ENCODE measurements around the gene SERPINB6. TPM values are rescaled to one million over a fixed set of nuclear protein-coding genes. Genes with fewer than 3 reads are reported as not detected.
"Not testable (repeated sequence)": the region's sequence is repeated elsewhere in the genome, so short reads cannot be mapped to it uniquely, and the experiment has no call there.

Gene SERPINB6
- total RNA-seq, 2 donors from 2014 or later, result 11.1 to 78.4 TPM

DNA sequence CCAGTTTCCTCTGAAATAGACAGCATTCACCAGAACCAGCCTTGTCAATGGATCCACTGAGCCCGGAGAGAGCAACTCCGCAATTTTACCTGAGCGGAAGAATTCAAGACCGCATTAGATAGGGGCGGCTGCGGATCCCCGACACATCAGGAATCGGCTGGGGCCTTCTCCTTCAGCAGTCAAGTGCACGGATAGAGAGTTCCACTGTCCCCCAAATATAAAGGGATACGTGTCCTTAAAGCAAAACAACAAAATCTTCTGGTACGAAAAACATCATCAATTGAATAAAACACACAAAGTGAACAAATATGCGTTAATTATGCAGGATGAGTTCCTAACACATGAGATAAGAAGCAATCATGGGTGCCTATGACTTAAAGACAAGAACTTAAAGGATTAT lies 18.3 kb downstream of the SERPINB6 start:
- Mint-ChIP-seq H3K36me3 (peaks cover 0 to 25% of the 10 kb centered on the region in 2 donors), H3K27ac (peak overlapping the region; percentile 36 to 45), H3K9me3 (no peaks in the 10 kb centered on the region)
- no peak for DNase-seq (ENCODE audit: low spot score in 2 of 2)
- no peak for ATAC-seq

- H3K27ac Mint-ChIP-seq, result peak overlapping the region; percentile 36 to 45
- ATAC-seq, result peak; percentile 90 to 96
- no peaks in the 10 kb centered on the region for H3K9me3 Mint-ChIP-seq
- peaks cover 0 to 29% of the 10 kb centered on the region in 2 donors for H3K36me3 Mint-ChIP-seq
- DNase-seq (ENCODE audit: low spot score in 2 of 2), result peak; percentile 58 to 83
These were observed 18.7 kb downstream of the SERPINB6 start for GRCh38 chr6:2952557-2953095.

GRCh38 chr6:2951728-2952127 lies 19.6 kb downstream of the SERPINB6 start:
- peaks cover 0 to 34% of the 10 kb centered on the region in 2 donors for H3K36me3 Mint-ChIP-seq
- H3K27ac Mint-ChIP-seq, result peak overlapping the region in 1 of 2 donors; percentile 45
- H3K9me3 Mint-ChIP-seq, result no peaks in the 10 kb centered on the region
- DNase-seq (ENCODE audit: low spot score in 2 of 2) (no peak), ATAC-seq (no peak)

DNA sequence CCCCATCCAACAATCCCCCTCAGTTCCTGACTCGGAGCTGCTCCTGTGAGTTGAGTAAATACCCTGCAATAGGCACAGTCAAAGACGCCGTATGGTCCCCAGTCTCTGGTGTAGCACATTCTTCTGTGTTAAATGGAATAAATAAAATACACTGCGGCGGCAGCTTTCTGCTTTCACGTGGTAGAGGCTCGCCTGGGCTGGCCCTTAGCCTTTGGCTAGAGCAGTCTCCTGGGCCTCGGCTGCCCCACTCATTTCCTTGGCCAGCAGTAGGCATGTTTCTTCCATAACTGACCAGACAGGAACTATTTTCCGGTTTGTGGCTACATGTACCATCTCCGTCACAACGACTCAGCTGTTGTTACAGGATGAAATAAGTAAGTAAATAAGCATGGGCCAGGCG lies 20.7 kb downstream of the SERPINB6 start:
- no peaks in the 10 kb centered on the region for H3K9me3 Mint-ChIP-seq

GRCh38 chr6:2949536-2950083 lies 21.8 kb downstream of the SERPINB6 start:
- Mint-ChIP-seq H3K9me3 (no peaks in the 10 kb centered on the region), H3K36me3 (peaks cover 0 to 32% of the 10 kb centered on the region in 2 donors), H3K27ac (no peak overlapping the region)
- no peak for ATAC-seq
- no peak for DNase-seq (ENCODE audit: low spot score in 2 of 2)

More for the DNA sequence above, 20.7 kb downstream of the SERPINB6 start:
- peaks cover 0 to 34% of the 10 kb centered on the region in 2 donors for H3K36me3 Mint-ChIP-seq
- no peak overlapping the region for H3K27ac Mint-ChIP-seq
- ATAC-seq (no peak), DNase-seq (ENCODE audit: low spot score in 2 of 2) (no peak)

DNA sequence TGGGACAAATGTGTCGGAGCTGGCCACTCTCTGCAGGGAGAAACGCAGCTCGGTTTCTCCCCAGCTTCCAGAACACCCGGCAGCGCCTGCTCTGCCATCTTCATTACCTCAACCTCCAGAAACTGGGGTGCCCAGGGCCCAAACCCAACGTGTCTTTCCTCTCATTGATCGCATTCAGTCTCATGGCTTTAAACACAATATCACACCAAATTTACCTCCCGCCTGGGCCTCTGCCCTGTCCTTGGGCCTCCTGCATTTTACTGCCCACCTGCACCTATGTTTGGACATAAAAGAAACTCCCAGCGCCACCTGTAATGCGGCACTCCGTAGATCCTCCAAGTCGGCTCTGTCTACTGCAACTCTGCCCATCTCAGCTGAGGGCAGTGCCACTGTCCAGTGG lies 22.2 kb downstream of the SERPINB6 start:
- H3K27ac Mint-ChIP-seq, result no peak overlapping the region
- DNase-seq (ENCODE audit: low spot score in 2 of 2) (no peak), ATAC-seq (no peak)
- H3K36me3 Mint-ChIP-seq, result peaks cover 0 to 28% of the 10 kb centered on the region in 2 donors
- H3K9me3 Mint-ChIP-seq, result no peaks in the 10 kb centered on the region

DNA sequence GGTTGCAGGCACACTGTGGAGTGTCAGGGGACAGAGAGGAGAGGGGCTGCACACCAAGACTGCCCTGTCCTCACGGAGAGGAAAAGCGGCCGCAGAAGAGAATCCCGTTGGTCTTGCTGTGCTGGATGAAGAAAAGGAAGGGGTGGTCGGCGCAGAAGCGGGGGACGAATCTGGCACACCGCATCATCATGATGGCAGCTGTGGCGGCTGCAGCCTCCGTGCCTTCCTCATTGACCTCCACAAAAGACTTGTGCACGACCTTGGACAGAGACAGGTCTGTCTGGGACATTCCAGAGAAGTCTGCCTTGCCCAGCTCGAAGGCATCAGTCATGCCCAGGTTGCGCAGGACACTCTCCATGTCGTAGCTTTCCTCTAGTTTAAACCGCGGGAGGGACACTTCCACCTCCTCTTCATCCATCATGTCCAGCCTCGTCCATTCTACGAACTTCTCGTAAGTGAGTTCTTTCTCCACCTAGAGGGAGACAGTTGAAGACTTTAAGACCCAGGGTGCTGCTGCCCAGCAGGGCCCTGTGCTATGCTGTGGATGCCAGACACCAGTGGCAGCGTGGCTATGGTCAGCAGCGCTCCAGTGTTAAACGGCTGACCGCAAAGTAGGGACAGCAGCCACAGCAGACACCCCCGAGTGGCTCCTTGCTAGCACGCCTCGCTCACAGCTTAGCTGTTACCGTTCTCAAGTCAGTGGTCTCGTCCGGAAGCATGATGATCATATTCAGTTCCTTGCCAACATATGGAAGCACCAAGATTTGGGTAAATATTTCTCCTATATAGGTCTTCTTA lies 22.9 kb downstream of the SERPINB6 start:
- DNase-seq (ENCODE audit: low spot score in 2 of 2) (no peak), ATAC-seq (no peak)
- no peaks in the 10 kb centered on the region for H3K9me3 Mint-ChIP-seq
- H3K36me3 Mint-ChIP-seq, result peaks cover 0 to 26% of the 10 kb centered on the region in 2 donors
- H3K27ac Mint-ChIP-seq, result no peak overlapping the region

GRCh38 chr6:2947445-2947844 lies 23.9 kb downstream of the SERPINB6 start:
- Mint-ChIP-seq H3K9me3 (no peaks in the 10 kb centered on the region), H3K27ac (no peak overlapping the region), H3K36me3 (peaks cover 0 to 24% of the 10 kb centered on the region in 2 donors)
- DNase-seq (ENCODE audit: low spot score in 2 of 2), result no peak
- no peak for ATAC-seq

- DNase-seq (ENCODE audit: low spot score in 2 of 2), result no peak
- ATAC-seq, result no peak
- Mint-ChIP-seq H3K36me3 (peaks cover 3 to 32% of the 10 kb centered on the region in 2 donors), H3K9me3 (peaks cover 0 to 7% of the 10 kb centered on the region in 2 donors), H3K27ac (no peak overlapping the region)
These were observed 26.3 kb downstream of the SERPINB6 start for GRCh38 chr6:2945153-2945452.

DNA sequence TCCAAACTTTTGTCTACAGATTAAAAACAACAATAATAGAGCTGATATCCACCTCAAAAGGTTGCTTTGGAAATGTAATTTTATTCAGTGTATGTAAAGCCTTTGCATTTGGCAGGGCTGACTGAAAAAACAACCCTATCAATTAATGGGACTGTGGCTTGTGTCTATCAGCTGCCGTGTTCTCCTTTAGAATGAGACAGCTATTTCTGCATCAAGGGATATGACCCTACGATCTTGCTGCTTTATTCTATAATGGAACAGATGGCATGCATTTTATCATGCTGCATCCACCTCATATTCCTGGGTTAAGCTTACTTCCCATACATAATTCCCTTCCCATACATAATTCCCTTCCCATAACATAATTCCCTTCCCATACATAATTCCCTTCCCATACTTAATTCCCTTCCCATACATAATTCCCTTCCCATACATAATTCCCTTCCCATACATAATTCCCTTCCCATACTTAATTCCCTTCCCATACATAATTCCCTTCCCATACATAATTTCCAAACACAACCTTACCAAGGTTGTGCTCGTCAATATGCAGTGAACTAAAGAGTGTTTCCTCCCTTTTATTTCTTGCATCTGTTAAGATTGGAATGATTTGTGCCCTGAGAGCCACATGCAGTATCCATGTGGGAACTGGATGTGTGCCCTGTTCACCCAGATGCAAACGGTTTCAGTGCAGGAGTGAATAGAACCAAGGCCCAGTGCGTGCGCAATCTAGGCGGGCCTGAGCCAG lies 26.8 kb downstream of the SERPINB6 start:
- ATAC-seq, result no peak
- Mint-ChIP-seq H3K36me3 (peaks cover 5 to 35% of the 10 kb centered on the region in 2 donors), H3K27ac (no peak overlapping the region), H3K9me3 (peaks cover 0 to 7% of the 10 kb centered on the region in 2 donors)
- no peak for DNase-seq (ENCODE audit: low spot score in 2 of 2)

GRCh38 chr6:2943564-2943955 lies 27.8 kb downstream of the SERPINB6 start:
- peak overlapping the region; percentile 16 to 51 for H3K27ac Mint-ChIP-seq
- H3K9me3 Mint-ChIP-seq, result peaks cover 0 to 9% of the 10 kb centered on the region in 2 donors
- no peak for ATAC-seq
- DNase-seq (ENCODE audit: low spot score in 2 of 2), result no peak
- H3K36me3 Mint-ChIP-seq, result peaks cover 9 to 40% of the 10 kb centered on the region in 2 donors

DNA sequence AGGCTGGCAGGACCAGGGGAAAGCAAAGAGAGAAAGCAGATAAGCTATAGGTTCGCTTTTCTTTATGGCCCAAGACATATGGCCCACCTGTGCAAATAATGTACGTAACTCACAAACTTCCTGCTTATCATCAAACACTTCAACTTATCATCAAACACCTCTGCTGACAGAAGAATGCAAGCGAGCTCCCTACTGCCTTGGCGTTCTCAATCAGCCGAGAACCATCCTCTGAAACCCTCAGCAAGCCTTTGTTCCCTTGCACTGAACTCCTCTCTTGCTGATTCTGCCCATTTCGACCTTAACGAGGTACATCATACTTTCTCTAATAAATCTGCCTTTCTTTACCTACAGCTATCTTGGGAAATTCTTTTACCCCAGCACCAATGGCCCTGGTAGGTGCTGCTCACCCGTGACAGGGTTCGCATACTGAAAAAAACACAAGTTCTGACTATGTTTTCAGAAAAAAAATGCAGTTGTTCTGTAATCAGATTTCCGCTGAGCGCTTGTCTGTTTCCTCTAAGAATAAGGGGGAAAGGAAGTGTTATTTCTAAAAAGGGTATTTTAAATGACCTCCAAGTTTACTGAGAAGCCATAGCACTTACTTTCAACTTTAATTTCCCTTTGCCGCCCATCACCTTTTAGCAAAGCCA lies 28.3 kb downstream of the SERPINB6 start:
- no peak for DNase-seq (ENCODE audit: low spot score in 2 of 2)
- Mint-ChIP-seq H3K36me3 (peaks cover 14 to 44% of the 10 kb centered on the region in 2 donors), H3K27ac (peak overlapping the region; percentile 16 to 51), H3K9me3 (peaks cover 0 to 14% of the 10 kb centered on the region in 2 donors)
- ATAC-seq, result no peak

GRCh38 chr6:2942116-2942515 lies 29.3 kb downstream of the SERPINB6 start:
- Mint-ChIP-seq H3K27ac (peak overlapping the region in 1 of 2 donors; percentile 85), H3K9me3 (peaks cover 1 to 17% of the 10 kb centered on the region in 2 donors), H3K36me3 (peaks cover 21 to 45% of the 10 kb centered on the region in 2 donors)
- DNase-seq (ENCODE audit: low spot score in 2 of 2), result peak in 1 of 2 donors; percentile 40
- not testable (repeated sequence) for ATAC-seq

GRCh38 chr6:2940851-2941250 lies 30.5 kb downstream of the SERPINB6 start:
- H3K36me3 Mint-ChIP-seq, result peaks cover 32 to 57% of the 10 kb centered on the region in 2 donors
- H3K9me3 Mint-ChIP-seq, result peaks cover 12 to 27% of the 10 kb centered on the region in 2 donors
- peak in 1 of 2 donors; percentile 53 for DNase-seq (ENCODE audit: low spot score in 2 of 2)
- H3K27ac Mint-ChIP-seq, result peak overlapping the region; percentile 85 to 97
- no peak for ATAC-seq

DNA sequence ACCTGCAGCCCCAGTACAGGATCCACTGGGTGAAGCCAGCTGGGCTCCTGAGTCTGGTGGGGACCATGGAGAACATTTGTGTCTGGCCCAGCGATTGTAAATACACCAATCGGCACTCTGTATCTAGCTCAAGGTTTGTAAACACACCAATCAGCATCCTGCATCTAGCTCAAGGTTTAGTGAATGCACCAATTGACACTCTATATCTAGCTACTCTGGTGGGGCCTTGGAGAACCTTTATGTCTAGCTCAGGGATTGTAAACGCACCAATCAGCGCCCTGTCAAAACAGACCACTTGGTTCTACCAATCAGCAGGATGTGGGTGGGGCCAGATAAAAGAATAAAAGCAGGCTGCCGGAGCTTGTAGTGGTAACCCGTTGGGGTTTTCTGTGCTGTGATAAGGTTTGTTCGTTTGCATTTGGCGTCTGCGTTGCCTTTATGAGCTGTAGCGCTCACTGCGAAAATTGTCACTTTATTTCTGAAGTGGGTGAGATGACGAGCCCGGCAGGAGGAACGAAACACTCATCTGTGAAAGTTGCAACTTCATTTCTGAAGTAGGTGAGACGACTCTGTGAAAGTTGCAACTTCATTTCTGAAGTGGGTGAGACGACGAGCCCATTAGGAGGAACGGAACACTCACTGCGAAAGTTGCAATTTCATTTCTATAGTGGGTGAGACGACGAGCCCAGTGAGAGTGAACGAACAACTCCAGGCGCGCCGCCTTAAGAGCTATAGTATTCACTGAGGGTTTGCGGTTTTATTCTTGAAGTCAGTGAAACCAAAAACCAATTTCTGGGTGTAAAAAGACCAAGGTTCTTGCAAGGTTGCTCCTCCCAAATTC lies 31.1 kb downstream of the SERPINB6 start:
- peaks cover 12 to 27% of the 10 kb centered on the region in 2 donors for H3K9me3 Mint-ChIP-seq
- H3K27ac Mint-ChIP-seq, result peak overlapping the region; percentile 85 to 97
- H3K36me3 Mint-ChIP-seq, result peaks cover 32 to 57% of the 10 kb centered on the region in 2 donors
- DNase-seq (ENCODE audit: low spot score in 2 of 2) (peak; percentile 84), ATAC-seq (peak; percentile 91)

All from activated naive CD4-positive, alpha-beta T cell treated with anti-CD3 and anti-CD28 coated beads, Interleukin-2, amount 50 U/mL, for 72 hours (primary cell).